Measurements from ENCODE around the gene KCND3. TPM values are rescaled to one million over a fixed set of nuclear protein-coding genes. Genes with fewer than 3 reads are reported as not detected.

Gene KCND3
- total RNA-seq, 1 experiment from 2014 or later, result not detected

DNA sequence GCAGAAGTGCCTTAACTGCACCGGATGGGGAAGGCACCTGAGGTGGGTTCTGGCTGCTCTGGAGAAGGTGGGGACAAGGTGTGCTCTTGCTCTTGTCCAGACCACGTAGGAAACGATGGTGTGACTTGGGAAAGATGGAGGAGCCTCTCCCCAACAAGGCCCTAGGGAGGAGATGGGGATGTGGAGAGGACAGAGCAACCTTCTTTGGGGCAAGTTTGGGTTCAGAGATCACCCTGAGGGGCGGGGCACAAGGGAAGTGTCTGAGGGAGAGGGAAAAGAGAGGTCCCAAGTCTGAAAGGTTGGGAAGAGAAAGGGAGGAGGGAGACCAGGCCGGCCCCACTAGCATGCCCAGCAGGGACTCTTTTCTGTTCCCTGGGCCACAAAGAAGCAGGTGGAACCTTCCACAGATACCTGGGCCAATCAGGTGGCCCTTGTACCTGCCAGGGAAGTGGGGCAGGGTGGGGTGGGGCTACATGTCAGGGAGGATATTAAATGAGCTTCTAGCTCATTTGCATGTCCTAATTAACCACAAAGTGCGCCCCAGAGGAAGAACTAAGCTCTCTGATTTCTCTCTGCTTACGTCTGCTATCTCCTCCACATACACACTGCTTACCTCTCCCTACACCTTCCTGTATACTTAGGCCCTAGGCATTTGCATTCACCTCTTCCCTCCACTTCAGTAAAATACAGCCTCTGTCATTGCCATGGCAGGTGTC lies 266.2 kb downstream of the KCND3 start:
- Histone ChIP-seq H3K9me3 (ENCODE audit: insufficient read depth, low read depth) (no peaks in the 10 kb centered on the region), H2AFZ (no peak overlapping the region), H4K20me1 (ENCODE audit: insufficient read depth) (no peaks in the 10 kb centered on the region), H3K4me1 (replicated peaks; ENCODE audit: insufficient read depth) (peaks cover 16% of the 10 kb centered on the region), H3K27me3 (ENCODE audit: insufficient read depth, low read depth) (no peaks in the 10 kb centered on the region), H3K4me2 (no peak overlapping the region), H3K79me2 (ENCODE audit: low read depth) (no peaks in the 10 kb centered on the region), H3K36me3 (ENCODE audit: low read depth) (no peaks in the 10 kb centered on the region), H3K9me2 (ENCODE audit: insufficient read depth) (no peaks in the 10 kb centered on the region), H3K27ac (no peak overlapping the region), H3K4me3 (no peak overlapping the region), H3F3A (ENCODE audit: insufficient read depth, low read depth) (no peaks in the 10 kb centered on the region)
- TF ChIP-seq, protein P1, sequence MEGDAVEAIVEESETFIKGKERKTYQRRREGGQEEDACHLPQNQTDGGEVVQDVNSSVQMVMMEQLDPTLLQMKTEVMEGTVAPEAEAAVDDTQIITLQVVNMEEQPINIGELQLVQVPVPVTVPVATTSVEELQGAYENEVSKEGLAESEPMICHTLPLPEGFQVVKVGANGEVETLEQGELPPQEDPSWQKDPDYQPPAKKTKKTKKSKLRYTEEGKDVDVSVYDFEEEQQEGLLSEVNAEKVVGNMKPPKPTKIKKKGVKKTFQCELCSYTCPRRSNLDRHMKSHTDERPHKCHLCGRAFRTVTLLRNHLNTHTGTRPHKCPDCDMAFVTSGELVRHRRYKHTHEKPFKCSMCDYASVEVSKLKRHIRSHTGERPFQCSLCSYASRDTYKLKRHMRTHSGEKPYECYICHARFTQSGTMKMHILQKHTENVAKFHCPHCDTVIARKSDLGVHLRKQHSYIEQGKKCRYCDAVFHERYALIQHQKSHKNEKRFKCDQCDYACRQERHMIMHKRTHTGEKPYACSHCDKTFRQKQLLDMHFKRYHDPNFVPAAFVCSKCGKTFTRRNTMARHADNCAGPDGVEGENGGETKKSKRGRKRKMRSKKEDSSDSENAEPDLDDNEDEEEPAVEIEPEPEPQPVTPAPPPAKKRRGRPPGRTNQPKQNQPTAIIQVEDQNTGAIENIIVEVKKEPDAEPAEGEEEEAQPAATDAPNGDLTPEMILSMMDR (conservative IDR thresholded peaks at IDR 0.05), result no peak
- TF ChIP-seq EZH2 (IDR thresholded peaks at IDR 0.05; ENCODE audit: low read depth), result no peak
- BruUV-seq (replicated peaks), result no TSS peak
- intact Hi-C loops (cut with micrococcal nuclease; ENCODE audit: unreplicated experiment), result no loop called here
- ChIA-PET CTCF (no interaction called here), POLR2A (ENCODE audit: unreplicated experiment) (no interaction called here)
- no peak for DNase-seq

DNA sequence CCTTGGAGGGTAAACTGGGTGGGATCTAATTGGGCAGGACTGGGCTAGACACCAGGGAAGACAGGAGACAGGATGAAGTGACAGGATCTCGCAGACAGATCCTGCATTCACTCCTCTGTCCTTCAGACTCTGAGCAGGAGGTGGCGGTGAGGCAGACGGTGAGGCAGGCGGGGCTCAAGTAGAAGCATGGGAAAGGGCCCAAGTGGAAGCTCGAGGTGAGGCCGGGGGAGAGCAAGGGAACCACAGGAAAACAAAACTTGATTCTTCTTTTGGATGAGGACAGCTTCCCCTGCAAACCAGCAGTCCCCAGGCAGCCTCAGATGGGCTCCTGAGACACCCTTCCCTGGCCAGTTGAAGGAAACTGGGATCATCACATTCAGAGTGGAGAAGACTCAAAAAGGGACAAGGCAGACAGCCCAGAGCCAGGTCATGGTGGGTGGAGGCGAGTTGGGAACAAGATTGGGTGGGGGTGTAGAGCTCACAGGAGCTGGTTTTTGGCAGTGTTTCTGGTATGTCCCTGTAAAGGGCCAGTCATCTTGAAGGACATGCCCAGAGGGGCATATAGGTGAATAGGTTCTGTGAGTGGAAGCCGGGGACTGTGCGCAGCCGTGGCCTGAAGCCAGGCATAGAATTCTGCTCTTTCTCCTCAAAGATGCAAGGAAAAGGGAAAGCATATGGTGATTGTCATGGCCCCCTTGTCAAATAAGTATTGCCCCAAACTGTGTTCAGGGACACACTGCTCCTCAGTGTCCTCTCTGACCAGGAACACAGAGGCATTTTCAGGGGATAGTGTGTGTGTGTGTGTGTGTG lies 268.3 kb downstream of the KCND3 start:
- no peaks in the 10 kb centered on the region for H3K36me3 ChIP-seq (ENCODE audit: low read depth)
- no peaks in the 10 kb centered on the region for H3K27me3 ChIP-seq (ENCODE audit: insufficient read depth, low read depth)
- no TSS peak for BruUV-seq (replicated peaks)
- H3K4me1 ChIP-seq (replicated peaks; ENCODE audit: insufficient read depth), result peaks cover 16% of the 10 kb centered on the region
- no peaks in the 10 kb centered on the region for H4K20me1 ChIP-seq (ENCODE audit: insufficient read depth)
- no peak overlapping the region for H3K27ac ChIP-seq
- no peaks in the 10 kb centered on the region for H3K9me3 ChIP-seq (ENCODE audit: insufficient read depth, low read depth)
- H2AFZ ChIP-seq, result no peak overlapping the region
- intact Hi-C loops (cut with micrococcal nuclease; ENCODE audit: unreplicated experiment), result no loop called here
- no peaks in the 10 kb centered on the region for H3K9me2 ChIP-seq (ENCODE audit: insufficient read depth)
- ChIA-PET CTCF (interaction anchor here (0.5 kb wide), 1 partner anchor 17 kb away, joined by 3 read pairs; no protein-coding TSS in a partner anchor), POLR2A (ENCODE audit: unreplicated experiment) (interaction anchor here (0.6 kb wide), 1 partner anchor 12 kb away, joined by 3 read pairs; no protein-coding TSS in a partner anchor)
- no peaks in the 10 kb centered on the region for H3K79me2 ChIP-seq (ENCODE audit: low read depth)
- 0 out of 2 replicates have a peak overlapping the region, but pooled peaks have one; percentile 43 for H3K4me2 ChIP-seq
- no peak overlapping the region for H3K4me3 ChIP-seq
- TF ChIP-seq EZH2 (IDR thresholded peaks at IDR 0.05; ENCODE audit: low read depth), result no peak
- TF ChIP-seq, protein P1 (conservative IDR thresholded peaks at IDR 0.05), result no peak
- DNase-seq, result no peak
- H3F3A ChIP-seq (ENCODE audit: insufficient read depth, low read depth), result no peaks in the 10 kb centered on the region

Other genes with a start within 250 kb of the KCND3 start
- gene DDX20, start 233.8 kb downstream of the KCND3 start, total RNA-seq (2021), result 8.4 and 8.9 TPM in 2 replicates

Measured in PC-9 (cell line).